CD4-positive, alpha-beta T cell treated with Interleukin-4 for 1 hour (primary cell): ENCODE measurements around the gene MXD4.

ENCODE experiments used
- DNase-seq, 2 donors: peaks; one replicate each; pipeline ENCODE4 v3.0.0-alpha.2; 2020 to 2022

The MXD4 gene

GRCh38 chr4:2261110-2261852, 628 bp downstream of the MXD4 start:
- peak; percentile 26 to 46 for DNase-seq

GRCh38 chr4:2260344-2261109, 1.4 kb downstream of the MXD4 start:
- DNase-seq, result peak in 1 of 2 donors; percentile 8

- peak in 1 of 2 donors; percentile 9 for DNase-seq
These were observed 2.2 kb downstream of the MXD4 start for GRCh38 chr4:2259541-2260343.

GRCh38 chr4:2259036-2259540, 2.8 kb downstream of the MXD4 start:
- DNase-seq, result peak in 1 of 2 donors; percentile 2

GRCh38 chr4:2258091-2259035, 3.5 kb downstream of the MXD4 start:
- DNase-seq, result peak in 1 of 2 donors; percentile 10

GRCh38 chr4:2257361-2258081, 4.4 kb downstream of the MXD4 start:
- peak in 1 of 2 donors; percentile 5 for DNase-seq

- DNase-seq, result peak in 1 of 2 donors; percentile 0
These were observed 5.1 kb downstream of the MXD4 start for GRCh38 chr4:2256781-2257191.

GRCh38 chr4:2256156-2256731, 5.7 kb downstream of the MXD4 start:
- peak in 1 of 2 donors; percentile 5 for DNase-seq

GRCh38 chr4:2255501-2256155, 6.3 kb downstream of the MXD4 start:
- peak in 1 of 2 donors; percentile 8 for DNase-seq

- peak in 1 of 2 donors; percentile 8 for DNase-seq
These were observed 7.0 kb downstream of the MXD4 start for GRCh38 chr4:2254665-2255500.

- DNase-seq, result peak in 1 of 2 donors; percentile 8
These were observed 8.5 kb downstream of the MXD4 start for GRCh38 chr4:2253160-2254084.

GRCh38 chr4:2252530-2253091, 9.3 kb downstream of the MXD4 start:
- DNase-seq, result peak in 1 of 2 donors; percentile 8

GRCh38 chr4:2251795-2252529, 9.9 kb downstream of the MXD4 start:
- DNase-seq, result peak in 1 of 2 donors; percentile 8

GRCh38 chr4:2251073-2251794, 10.7 kb downstream of the MXD4 start:
- DNase-seq, result peak in 1 of 2 donors; percentile 5

- peak in 1 of 2 donors; percentile 4 for DNase-seq
These were observed 11.4 kb downstream of the MXD4 start for GRCh38 chr4:2250357-2251072.
